Measurements from ENCODE around the gene BATF2. TPM values are rescaled to one million over a fixed set of nuclear protein-coding genes. Genes with fewer than 3 reads are reported as not detected.
"Not testable (repeated sequence)": the region's sequence is repeated elsewhere in the genome, so short reads cannot be mapped to it uniquely, and the experiment has no call there.

The BATF2 gene
- polyA plus RNA-seq, 1 donor: 0.94 TPM

GRCh38 chr11:65013130-65013887 is 16.5 kb upstream of the BATF2 start:
- DNase-seq: peak; percentile 96

GRCh38 chr11:65008873-65009272 is 12.1 kb upstream of the BATF2 start:
- no peak for DNase-seq

GRCh38 chr11:65008016-65008415 is 11.2 kb upstream of the BATF2 start:
- DNase-seq: no peak

- not testable (repeated sequence) for DNase-seq
Observed at GRCh38 chr11:65003968-65004367, 7.2 kb upstream of the BATF2 start.

- no peak for DNase-seq
Observed at GRCh38 chr11:65003282-65003681, 6.5 kb upstream of the BATF2 start.

- DNase-seq: no peak
Observed at GRCh38 chr11:65002706-65003105, 5.9 kb upstream of the BATF2 start.

- no peak for DNase-seq
Observed at GRCh38 chr11:64999478-64999877, 2.7 kb upstream of the BATF2 start.

GRCh38 chr11:64998690-64999431 is 2.1 kb upstream of the BATF2 start:
- DNase-seq: no peak

- no peak for DNase-seq
Observed at GRCh38 chr11:64998141-64998540, 1.4 kb upstream of the BATF2 start.

- DNase-seq: no peak
Observed at GRCh38 chr11:64996327-64996709, 453 bp downstream of the BATF2 start.

GRCh38 chr11:64994318-64994717 is 2.5 kb downstream of the BATF2 start:
- DNase-seq: no peak

- DNase-seq: peak; percentile 57
Observed at GRCh38 chr11:64990222-64990923, 6.4 kb downstream of the BATF2 start.

- no peak for DNase-seq
Observed at GRCh38 chr11:64989416-64989815, 7.4 kb downstream of the BATF2 start.

- no peak for DNase-seq
Observed at GRCh38 chr11:64987998-64988854, 8.5 kb downstream of the BATF2 start.

- not testable (repeated sequence) for DNase-seq
Observed at GRCh38 chr11:64983339-64983738, 13.4 kb downstream of the BATF2 start.

GRCh38 chr11:64976651-64977050 is 20.1 kb downstream of the BATF2 start:
- no peak for DNase-seq

GRCh38 chr11:64974124-64974523 is 22.6 kb downstream of the BATF2 start:
- DNase-seq: no peak

GRCh38 chr11:64971421-64972233 is 25.1 kb downstream of the BATF2 start, which contains the start of gene MAJIN:
Gene MAJIN, minus strand, starts transcription at chr11:64972108. Its CDS starts 12,703 bp downstream, at chr11:64959405.
- DNase-seq: peak; percentile 83

- no peak for DNase-seq
Observed at GRCh38 chr11:64970731-64971151, 26.0 kb downstream of the BATF2 start.

- DNase-seq: no peak
Observed at GRCh38 chr11:64969209-64969608, 27.6 kb downstream of the BATF2 start.

GRCh38 chr11:64967375-64967774 is 29.4 kb downstream of the BATF2 start:
- DNase-seq: no peak
